ENCODE results near the gene DYNC1H1.
A peak's percentile ranks its signal among the peaks of the same experiment; 100 is the strongest.

DNA sequence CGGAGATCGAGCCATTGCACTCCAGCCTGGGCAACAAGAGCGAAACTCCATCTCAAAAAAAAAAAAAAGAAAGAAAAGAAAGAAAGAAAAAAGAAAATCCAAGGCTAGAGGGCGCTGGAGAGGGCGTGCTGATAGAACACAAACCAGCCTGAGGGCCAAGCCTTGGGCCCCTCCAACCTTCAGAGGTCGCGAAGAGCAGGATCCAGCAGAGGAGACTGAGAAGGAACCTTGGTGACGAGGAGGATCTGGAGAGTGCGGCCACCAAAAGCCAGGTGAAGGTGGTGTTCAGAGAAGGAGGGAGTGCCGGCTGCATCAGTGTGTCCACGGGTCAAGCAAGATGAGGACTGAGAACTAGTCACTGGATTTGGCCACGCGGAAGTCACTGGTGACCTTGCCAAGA, 4.1 kb upstream of the DYNC1H1 start:
- TF ChIP-seq, protein P1, sequence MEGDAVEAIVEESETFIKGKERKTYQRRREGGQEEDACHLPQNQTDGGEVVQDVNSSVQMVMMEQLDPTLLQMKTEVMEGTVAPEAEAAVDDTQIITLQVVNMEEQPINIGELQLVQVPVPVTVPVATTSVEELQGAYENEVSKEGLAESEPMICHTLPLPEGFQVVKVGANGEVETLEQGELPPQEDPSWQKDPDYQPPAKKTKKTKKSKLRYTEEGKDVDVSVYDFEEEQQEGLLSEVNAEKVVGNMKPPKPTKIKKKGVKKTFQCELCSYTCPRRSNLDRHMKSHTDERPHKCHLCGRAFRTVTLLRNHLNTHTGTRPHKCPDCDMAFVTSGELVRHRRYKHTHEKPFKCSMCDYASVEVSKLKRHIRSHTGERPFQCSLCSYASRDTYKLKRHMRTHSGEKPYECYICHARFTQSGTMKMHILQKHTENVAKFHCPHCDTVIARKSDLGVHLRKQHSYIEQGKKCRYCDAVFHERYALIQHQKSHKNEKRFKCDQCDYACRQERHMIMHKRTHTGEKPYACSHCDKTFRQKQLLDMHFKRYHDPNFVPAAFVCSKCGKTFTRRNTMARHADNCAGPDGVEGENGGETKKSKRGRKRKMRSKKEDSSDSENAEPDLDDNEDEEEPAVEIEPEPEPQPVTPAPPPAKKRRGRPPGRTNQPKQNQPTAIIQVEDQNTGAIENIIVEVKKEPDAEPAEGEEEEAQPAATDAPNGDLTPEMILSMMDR (conservative IDR thresholded peaks at IDR 0.05 in 1 of 2, IDR thresholded peaks at IDR 0.05 in 1 of 2; ENCODE audit: low read depth in 1 of 2, low read length in 2 of 2), result peak; percentile 22 to 58
- no peak for TF ChIP-seq EZH2 (IDR thresholded peaks at IDR 0.05; ENCODE audit: low read length, missing control alignments)

Data from fibroblast of lung (primary cell).